Measurements from ENCODE around the gene ANKRD63.

ANKRD63 gene

GRCh38 chr15:40241269-40242212 lies 41.3 kb downstream of the ANKRD63 start:
- no peak for ATAC-seq
- TF ChIP-seq TOX (CRISPR knock-in tag; IDR thresholded peaks at IDR 0.05; ENCODE audit: borderline replicate concordance) (no peak), ZNF70 (CRISPR knock-in tag; IDR thresholded peaks at IDR 0.05) (no peak), RARB (CRISPR knock-in tag; IDR thresholded peaks at IDR 0.05) (no peak), TCF4 (CRISPR knock-in tag; IDR thresholded peaks at IDR 0.05; ENCODE audit: borderline replicate concordance) (no peak), BACH2 (CRISPR knock-in tag; IDR thresholded peaks at IDR 0.05; ENCODE audit: borderline replicate concordance) (no peak), CSDC2 (CRISPR knock-in tag; IDR thresholded peaks at IDR 0.05) (no peak)

GRCh38 chr15:40240619-40241221 lies 42.1 kb downstream of the ANKRD63 start:
- no peak for ATAC-seq
- TF ChIP-seq RARB (CRISPR knock-in tag; IDR thresholded peaks at IDR 0.05) (no peak), CREB5 (CRISPR knock-in tag; IDR thresholded peaks at IDR 0.05; ENCODE audit: low read depth) (no peak), BACH2 (CRISPR knock-in tag; IDR thresholded peaks at IDR 0.05; ENCODE audit: borderline replicate concordance) (no peak), PATZ1 (CRISPR knock-in tag; IDR thresholded peaks at IDR 0.05; ENCODE audit: borderline replicate concordance) (no peak), PPARA (CRISPR knock-in tag; IDR thresholded peaks at IDR 0.05; ENCODE audit: borderline replicate concordance) (no peak), ISL1 (CRISPR knock-in tag; IDR thresholded peaks at IDR 0.05) (no peak), SNAI2 (CRISPR knock-in tag; IDR thresholded peaks at IDR 0.05) (no peak), ZFP30 (CRISPR knock-in tag; IDR thresholded peaks at IDR 0.05) (no peak), POU6F1 (CRISPR knock-in tag; IDR thresholded peaks at IDR 0.05; ENCODE audit: borderline replicate concordance, low read depth) (no peak)

GRCh38 chr15:40239693-40240618 lies 42.9 kb downstream of the ANKRD63 start:
- ATAC-seq, result peak; percentile 18
- TF ChIP-seq PPARA (CRISPR knock-in tag; IDR thresholded peaks at IDR 0.05; ENCODE audit: borderline replicate concordance), result no peak
- TF ChIP-seq CREB5 (CRISPR knock-in tag; IDR thresholded peaks at IDR 0.05; ENCODE audit: low read depth), result no peak
- no peak for TF ChIP-seq OSR1 (CRISPR knock-in tag; IDR thresholded peaks at IDR 0.05)
- no peak for TF ChIP-seq CSRNP3 (CRISPR knock-in tag; IDR thresholded peaks at IDR 0.05)
- no peak for TF ChIP-seq ISL1 (CRISPR knock-in tag; IDR thresholded peaks at IDR 0.05)
- no peak for TF ChIP-seq ZFP30 (CRISPR knock-in tag; IDR thresholded peaks at IDR 0.05)
- no peak for TF ChIP-seq GLIS3 (CRISPR knock-in tag; IDR thresholded peaks at IDR 0.05)
- no peak for TF ChIP-seq POU6F1 (CRISPR knock-in tag; IDR thresholded peaks at IDR 0.05; ENCODE audit: borderline replicate concordance, low read depth)
- no peak for TF ChIP-seq PATZ1 (CRISPR knock-in tag; IDR thresholded peaks at IDR 0.05; ENCODE audit: borderline replicate concordance)
- no peak for TF ChIP-seq ESRRG (CRISPR knock-in tag; IDR thresholded peaks at IDR 0.05)
- no peak for TF ChIP-seq ZNF565 (CRISPR knock-in tag; conservative IDR thresholded peaks at IDR 0.05; ENCODE audit: low read depth)
- no peak for TF ChIP-seq TCF4 (CRISPR knock-in tag; IDR thresholded peaks at IDR 0.05; ENCODE audit: borderline replicate concordance)
- TF ChIP-seq RARB (CRISPR knock-in tag; IDR thresholded peaks at IDR 0.05), result no peak
- TF ChIP-seq SNAI2 (CRISPR knock-in tag; IDR thresholded peaks at IDR 0.05), result no peak

All from SK-N-SH treated with all-trans-retinoic acid at 6 μM for 48 hours (cell line).